Vagina (tissue), 2 donors: Measurements from ENCODE around the gene ECE2.
"Not testable (repeated sequence)": the region's sequence is repeated elsewhere in the genome, so short reads cannot be mapped to it uniquely, and the experiment has no call there.

Experiments
- POLR2A ChIP-seq, 2 donors: fragments of 450-650 bp; IDR thresholded peaks; one replicate each; pipeline ENCODE4 v1.6.1; 2017; ENCODE audit warnings: antibody characterized with exemption in 2 of 2, mild to moderate bottlenecking in 2 of 2, moderate library complexity in 2 of 2
- POLR2AphosphoS5 ChIP-seq, 2 donors: sonication (generic); formaldehyde crosslinking; IDR thresholded peaks; one replicate each; pipeline ENCODE4 v1.9.0; 2017; ENCODE audit warnings: antibody characterized with exemption in 2 of 2, mild to moderate bottlenecking in 2 of 2, low read depth in 1 of 2; ENCODE audit not compliant: insufficient read depth in 1 of 2
- TF ChIP-seq, protein P1 (sequence below), 3 experiments: fragments of 450-650 bp in 2 of 3; fragments of 200-600 bp in 1 of 3; sonication (generic) in 1 of 3; IDR thresholded peaks; one replicate each; pipeline ENCODE4 v1.5.1; 2017 to 2019; ENCODE audit warnings: antibody characterized with exemption in 3 of 3, mild to moderate bottlenecking in 2 of 3, moderate library complexity in 2 of 3

DNA sequence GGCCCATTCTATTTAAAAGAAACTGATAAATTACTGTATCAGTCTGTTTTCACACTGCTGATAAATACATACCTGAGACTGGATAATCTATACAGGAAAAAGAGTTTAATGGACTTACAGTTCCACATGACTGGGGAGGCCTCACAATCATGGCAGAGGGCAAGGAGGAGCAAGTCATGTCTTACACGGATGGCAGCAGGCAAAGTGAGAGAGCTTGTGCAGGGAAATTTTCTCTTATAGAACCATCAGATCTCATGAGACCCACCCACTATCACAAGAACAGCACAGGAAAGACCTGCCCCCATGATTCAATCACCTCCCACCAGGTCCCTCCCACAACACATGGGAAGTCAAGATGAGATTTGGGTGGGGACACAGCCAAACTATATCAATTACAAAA lies 8.6 kb upstream of the ECE2 start:
- TF ChIP-seq, protein P1, sequence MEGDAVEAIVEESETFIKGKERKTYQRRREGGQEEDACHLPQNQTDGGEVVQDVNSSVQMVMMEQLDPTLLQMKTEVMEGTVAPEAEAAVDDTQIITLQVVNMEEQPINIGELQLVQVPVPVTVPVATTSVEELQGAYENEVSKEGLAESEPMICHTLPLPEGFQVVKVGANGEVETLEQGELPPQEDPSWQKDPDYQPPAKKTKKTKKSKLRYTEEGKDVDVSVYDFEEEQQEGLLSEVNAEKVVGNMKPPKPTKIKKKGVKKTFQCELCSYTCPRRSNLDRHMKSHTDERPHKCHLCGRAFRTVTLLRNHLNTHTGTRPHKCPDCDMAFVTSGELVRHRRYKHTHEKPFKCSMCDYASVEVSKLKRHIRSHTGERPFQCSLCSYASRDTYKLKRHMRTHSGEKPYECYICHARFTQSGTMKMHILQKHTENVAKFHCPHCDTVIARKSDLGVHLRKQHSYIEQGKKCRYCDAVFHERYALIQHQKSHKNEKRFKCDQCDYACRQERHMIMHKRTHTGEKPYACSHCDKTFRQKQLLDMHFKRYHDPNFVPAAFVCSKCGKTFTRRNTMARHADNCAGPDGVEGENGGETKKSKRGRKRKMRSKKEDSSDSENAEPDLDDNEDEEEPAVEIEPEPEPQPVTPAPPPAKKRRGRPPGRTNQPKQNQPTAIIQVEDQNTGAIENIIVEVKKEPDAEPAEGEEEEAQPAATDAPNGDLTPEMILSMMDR (IDR thresholded peaks at IDR 0.05): not testable (repeated sequence)
- not testable (repeated sequence) for TF ChIP-seq POLR2AphosphoS5 (IDR thresholded peaks at IDR 0.05; ENCODE audit: insufficient read depth in 1 of 2, low read depth in 1 of 2); POLR2A (IDR thresholded peaks at IDR 0.05)
